Osteocyte (in vitro differentiated cells): ENCODE data around the gene GUCD1. TPM values are rescaled to one million over a fixed set of nuclear protein-coding genes. Genes with fewer than 3 reads are reported as not detected.
"Not testable (repeated sequence)": the region's sequence is repeated elsewhere in the genome, so short reads cannot be mapped to it uniquely, and the experiment has no call there.

ENCODE experiments used
- DNase-seq: peaks from one replicate; pipeline ENCODE4 v3.0.0; 2021; ENCODE audit warnings: mixed read lengths; ENCODE audit not compliant: unreplicated experiment; ENCODE audit errors: extremely low spot score
- H3K27ac Mint-ChIP-seq: one replicate; pipeline ENCODE4 v1.8.0; 2021; ENCODE audit warnings: mild to moderate bottlenecking, mixed read lengths; ENCODE audit not compliant: unreplicated experiment
- H3K27me3 Mint-ChIP-seq: one replicate; pipeline ENCODE4 v1.8.0; 2021; ENCODE audit warnings: mixed read lengths; ENCODE audit not compliant: unreplicated experiment
- H3K36me3 Mint-ChIP-seq: one replicate; pipeline ENCODE4 v1.8.0; 2021; ENCODE audit warnings: mixed read lengths; ENCODE audit not compliant: unreplicated experiment
- H3K4me1 Mint-ChIP-seq: one replicate; pipeline ENCODE4 v1.8.0; 2021; ENCODE audit warnings: mixed read lengths; ENCODE audit not compliant: unreplicated experiment
- H3K4me3 Mint-ChIP-seq: one replicate; pipeline ENCODE4 v1.8.0; 2021; ENCODE audit warnings: mild to moderate bottlenecking, moderate library complexity, mixed read lengths; ENCODE audit not compliant: unreplicated experiment
- H3K9me3 Mint-ChIP-seq: one replicate; pipeline ENCODE4 v1.8.0; 2021; ENCODE audit warnings: mixed read lengths; ENCODE audit not compliant: unreplicated experiment
- CTCF ChIP-seq: fragments of 200-600 bp; sonication (generic); IDR thresholded peaks from 2 replicates; pipeline ENCODE4 v1.5.0; 2021; ENCODE audit warnings: antibody characterized with exemption, mild to moderate bottlenecking, moderate library complexity
- long read RNA-seq: library from polyadenylated mRNA; unstranded; transcript quantifications from one replicate; pipeline ENCODE4 v2.0.0, GENCODE V29; 2021
- total RNA-seq: library from RNA; stranded (reverse); gene quantifications from 2 replicates; pipeline ENCODE4 v1.2.1, GENCODE V29; 2021

GUCD1 gene
- total RNA-seq: 79.3 and 81.5 TPM in 2 replicates
- long read RNA-seq, partial matches to known transcripts: 0 of 29 reads
- long read RNA-seq, other reads (novel, unspliced or antisense): 22 of 29 reads

GRCh38 chr22:24554313-24555164 is at the start of gene GUCD1:
Gene GUCD1 (minus strand): TSS chr22:24555138. CDS start chr22:24554991, 147 bp downstream.
- Mint-ChIP-seq H3K27ac (peak within 1 kb of the TSS; percentile 99), H3K9me3 (no peaks in the 10 kb centered on the region), H3K4me3 (peak within 1 kb of the TSS; percentile 97), H3K4me1 (peaks cover 47% of the 10 kb centered on the region), H3K27me3 (no peaks in the 10 kb centered on the region), H3K36me3 (peaks cover 11% of the 10 kb centered on the region)
- TF ChIP-seq CTCF: no peak
- no peak for DNase-seq

- not testable (repeated sequence) for DNase-seq, H3K4me3 Mint-ChIP-seq, H3K27me3 Mint-ChIP-seq, H3K36me3 Mint-ChIP-seq, H3K9me3 Mint-ChIP-seq
- peak; percentile 20 for TF ChIP-seq CTCF
- peak overlapping the region; percentile 12 for H3K27ac Mint-ChIP-seq
- peaks cover 13% of the 10 kb centered on the region for H3K4me1 Mint-ChIP-seq
Measured at GRCh38 chr22:24603770-24604629, 49.1 kb upstream of the GUCD1 start.

- not testable (repeated sequence) for H3K27ac Mint-ChIP-seq, H3K4me3 Mint-ChIP-seq, H3K27me3 Mint-ChIP-seq, H3K9me3 Mint-ChIP-seq, DNase-seq, H3K36me3 Mint-ChIP-seq
- peaks cover 13% of the 10 kb centered on the region for H3K4me1 Mint-ChIP-seq
Measured at GRCh38 chr22:24602847-24603769, 48.2 kb upstream of the GUCD1 start, which contains the start of gene GGT1. Gene GGT1 (plus strand): TSS chr22:24603193. CDS start chr22:24611082, 7,889 bp downstream.

GRCh38 chr22:24602105-24602749 is 47.3 kb upstream of the GUCD1 start:
- H3K9me3 Mint-ChIP-seq, H3K27ac Mint-ChIP-seq, H3K4me3 Mint-ChIP-seq, H3K27me3 Mint-ChIP-seq, H3K36me3 Mint-ChIP-seq, DNase-seq, H3K4me1 Mint-ChIP-seq: not testable (repeated sequence)

GRCh38 chr22:24601217-24602104 is 46.5 kb upstream of the GUCD1 start:
- TF ChIP-seq CTCF: no peak
- DNase-seq: no peak
- Mint-ChIP-seq H3K27me3 (no peaks in the 10 kb centered on the region), H3K4me1 (peaks cover 8% of the 10 kb centered on the region), H3K9me3 (no peaks in the 10 kb centered on the region), H3K27ac (no peak overlapping the region), H3K4me3 (no peak overlapping the region), H3K36me3 (no peaks in the 10 kb centered on the region)

- not testable (repeated sequence) for DNase-seq, H3K4me1 Mint-ChIP-seq, H3K27me3 Mint-ChIP-seq, H3K27ac Mint-ChIP-seq, H3K36me3 Mint-ChIP-seq, H3K4me3 Mint-ChIP-seq, H3K9me3 Mint-ChIP-seq
Measured at GRCh38 chr22:24599958-24600715, 45.2 kb upstream of the GUCD1 start.
